ENCODE results near the gene ADGRV1.

The ADGRV1 gene

GRCh38 chr5:90889325-90889600 is 330.7 kb downstream of the ADGRV1 start:
- TF ChIP-seq CTCF (IDR thresholded peaks at IDR 0.05; ENCODE audit: insufficient read depth, low read length, poor library complexity, severe bottlenecking): no peak
- DNase-seq (ENCODE audit: extremely low read depth, insufficient read length): no peak
- Histone ChIP-seq H3K36me3 (ENCODE audit: control insufficient read depth, insufficient read depth, low read length) (no peaks in the 10 kb centered on the region), H3K4me3 (replicated peaks; ENCODE audit: low read depth, low read length) (no peak overlapping the region), H3K27me3 (replicated peaks; ENCODE audit: control insufficient read depth, insufficient read depth, low read length) (no peaks in the 10 kb centered on the region; the same call in 1 of the 2 replicates)

GRCh38 chr5:90890180-90890579 is 331.6 kb downstream of the ADGRV1 start:
- Histone ChIP-seq H3K4me3 (replicated peaks; ENCODE audit: low read depth, low read length) (no peak overlapping the region), H3K27me3 (replicated peaks; ENCODE audit: control insufficient read depth, insufficient read depth, low read length) (no peaks in the 10 kb centered on the region; the same call in 1 of the 2 replicates), H3K36me3 (ENCODE audit: control insufficient read depth, insufficient read depth, low read length) (no peaks in the 10 kb centered on the region)
- no peak for DNase-seq (ENCODE audit: extremely low read depth, insufficient read length)
- no peak for TF ChIP-seq CTCF (IDR thresholded peaks at IDR 0.05; ENCODE audit: insufficient read depth, low read length, poor library complexity, severe bottlenecking)

- no peak for DNase-seq (ENCODE audit: extremely low read depth, insufficient read length)
- TF ChIP-seq CTCF (IDR thresholded peaks at IDR 0.05; ENCODE audit: insufficient read depth, low read length, poor library complexity, severe bottlenecking): no peak
- no peaks in the 10 kb centered on the region for H3K36me3 ChIP-seq (ENCODE audit: control insufficient read depth, insufficient read depth, low read length)
- H3K27me3 ChIP-seq (replicated peaks; ENCODE audit: control insufficient read depth, insufficient read depth, low read length): no peaks in the 10 kb centered on the region; the same call in 1 of the 2 replicates
- no peak overlapping the region for H3K4me3 ChIP-seq (replicated peaks; ENCODE audit: low read depth, low read length)
Measured at GRCh38 chr5:90894866-90895420, 336.3 kb downstream of the ADGRV1 start.

- no peak for TF ChIP-seq CTCF (IDR thresholded peaks at IDR 0.05; ENCODE audit: insufficient read depth, low read length, poor library complexity, severe bottlenecking)
- Histone ChIP-seq H3K4me3 (replicated peaks; ENCODE audit: low read depth, low read length) (no peak overlapping the region), H3K36me3 (ENCODE audit: control insufficient read depth, insufficient read depth, low read length) (no peaks in the 10 kb centered on the region), H3K27me3 (replicated peaks; ENCODE audit: control insufficient read depth, insufficient read depth, low read length) (no peaks in the 10 kb centered on the region; the same call in 1 of the 2 replicates)
- no peak for DNase-seq (ENCODE audit: extremely low read depth, insufficient read length)
Measured at GRCh38 chr5:90897618-90898017, 339.0 kb downstream of the ADGRV1 start.

GRCh38 chr5:90898326-90899013 is 339.9 kb downstream of the ADGRV1 start:
- no peaks in the 10 kb centered on the region for H3K27me3 ChIP-seq (replicated peaks; ENCODE audit: control insufficient read depth, insufficient read depth, low read length)
- TF ChIP-seq CTCF (IDR thresholded peaks at IDR 0.05; ENCODE audit: insufficient read depth, low read length, poor library complexity, severe bottlenecking): no peak
- H3K36me3 ChIP-seq (ENCODE audit: control insufficient read depth, insufficient read depth, low read length): no peaks in the 10 kb centered on the region
- no peak for DNase-seq (ENCODE audit: extremely low read depth, insufficient read length)
- no peak overlapping the region for H3K4me3 ChIP-seq (replicated peaks; ENCODE audit: low read depth, low read length)

Measured in GM06990 (cell line).